GM18508 (cell line): ENCODE data around the gene LCTL.
"Not testable (repeated sequence)": the region's sequence is repeated elsewhere in the genome, so short reads cannot be mapped to it uniquely, and the experiment has no call there.

ENCODE experiments used
- ATAC-seq: cut with Tn5 transposase; IDR thresholded peaks from one replicate; pipeline ENCODE4 v1.9.1; 2021; ENCODE audit warnings: moderate number of reproducible peaks; ENCODE audit not compliant: insufficient read depth, unreplicated experiment

Gene LCTL

GRCh38 chr15:66592505-66593218, 26.9 kb upstream of the LCTL start:
- no peak for ATAC-seq

GRCh38 chr15:66591322-66591862, 25.6 kb upstream of the LCTL start:
- ATAC-seq, result no peak

GRCh38 chr15:66590435-66590834, 24.6 kb upstream of the LCTL start:
- no peak for ATAC-seq

- not testable (repeated sequence) for ATAC-seq
These were observed 23.6 kb upstream of the LCTL start for GRCh38 chr15:66589429-66589828.

- no peak for ATAC-seq
These were observed 23.2 kb upstream of the LCTL start for GRCh38 chr15:66588971-66589370.

- ATAC-seq, result no peak
These were observed 22.7 kb upstream of the LCTL start for GRCh38 chr15:66588537-66588936.

GRCh38 chr15:66587749-66588148, 22.0 kb upstream of the LCTL start:
- no peak for ATAC-seq

GRCh38 chr15:66587020-66587419, 21.2 kb upstream of the LCTL start:
- no peak for ATAC-seq

GRCh38 chr15:66586155-66586976, 20.6 kb upstream of the LCTL start:
- no peak for ATAC-seq

GRCh38 chr15:66581972-66582537, 16.3 kb upstream of the LCTL start:
- ATAC-seq, result no peak

GRCh38 chr15:66580643-66581042, 14.8 kb upstream of the LCTL start:
- no peak for ATAC-seq

GRCh38 chr15:66578286-66578875, 12.6 kb upstream of the LCTL start:
- ATAC-seq, result no peak

GRCh38 chr15:66574596-66574950, 8.8 kb upstream of the LCTL start:
- ATAC-seq, result no peak

GRCh38 chr15:66573719-66574595, 8.2 kb upstream of the LCTL start:
- ATAC-seq, result no peak

GRCh38 chr15:66573348-66573718, 7.5 kb upstream of the LCTL start:
- ATAC-seq, result no peak

- ATAC-seq, result no peak
These were observed 6.3 kb upstream of the LCTL start for GRCh38 chr15:66572146-66572545.

GRCh38 chr15:66570842-66571478, 5.2 kb upstream of the LCTL start:
- ATAC-seq, result no peak

GRCh38 chr15:66570327-66570726, 4.5 kb upstream of the LCTL start:
- no peak for ATAC-seq

- no peak for ATAC-seq
These were observed 3.8 kb upstream of the LCTL start for GRCh38 chr15:66569461-66570137.
